GM19324 (cell line): ENCODE data around the gene DIP2C.

ENCODE experiments used
- ATAC-seq: cut with Tn5 transposase; IDR thresholded peaks from one replicate; pipeline ENCODE4 v1.9.1; 2021; ENCODE audit warnings: mild to moderate bottlenecking, moderate library complexity; ENCODE audit not compliant: unreplicated experiment, low FRiP score

Gene DIP2C

DNA sequence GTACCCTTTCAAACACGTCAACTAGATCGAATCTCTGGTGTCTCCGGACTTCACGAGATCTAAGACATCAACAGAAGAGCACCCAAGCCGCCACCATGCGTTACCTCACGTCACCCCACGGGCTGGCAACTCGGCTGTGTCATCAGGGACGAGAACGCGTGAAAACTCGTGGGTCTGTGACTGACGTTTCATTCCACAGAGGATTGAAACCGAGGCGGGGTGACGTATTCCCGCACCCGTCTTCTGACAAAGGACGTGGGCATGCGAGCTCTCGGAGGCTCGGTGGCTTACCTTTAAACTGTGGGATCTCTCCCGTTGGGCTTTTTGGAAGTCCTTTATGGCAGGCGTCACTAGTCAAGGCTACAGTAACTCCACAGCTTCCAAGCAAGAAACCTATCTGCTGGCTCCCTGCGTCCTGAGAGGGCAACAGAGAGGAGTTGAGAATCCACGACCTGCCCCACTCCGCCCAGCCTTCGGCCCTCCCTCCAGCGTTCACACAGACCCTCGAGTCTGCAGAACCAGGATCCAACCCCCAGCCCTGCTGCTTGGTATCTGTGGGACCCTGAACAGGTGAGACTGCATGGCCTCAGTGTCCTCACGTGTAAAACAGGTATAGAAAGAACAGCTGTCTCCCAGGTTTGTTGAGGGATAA, 298.9 kb downstream of the DIP2C start:
- ATAC-seq: no peak

DNA sequence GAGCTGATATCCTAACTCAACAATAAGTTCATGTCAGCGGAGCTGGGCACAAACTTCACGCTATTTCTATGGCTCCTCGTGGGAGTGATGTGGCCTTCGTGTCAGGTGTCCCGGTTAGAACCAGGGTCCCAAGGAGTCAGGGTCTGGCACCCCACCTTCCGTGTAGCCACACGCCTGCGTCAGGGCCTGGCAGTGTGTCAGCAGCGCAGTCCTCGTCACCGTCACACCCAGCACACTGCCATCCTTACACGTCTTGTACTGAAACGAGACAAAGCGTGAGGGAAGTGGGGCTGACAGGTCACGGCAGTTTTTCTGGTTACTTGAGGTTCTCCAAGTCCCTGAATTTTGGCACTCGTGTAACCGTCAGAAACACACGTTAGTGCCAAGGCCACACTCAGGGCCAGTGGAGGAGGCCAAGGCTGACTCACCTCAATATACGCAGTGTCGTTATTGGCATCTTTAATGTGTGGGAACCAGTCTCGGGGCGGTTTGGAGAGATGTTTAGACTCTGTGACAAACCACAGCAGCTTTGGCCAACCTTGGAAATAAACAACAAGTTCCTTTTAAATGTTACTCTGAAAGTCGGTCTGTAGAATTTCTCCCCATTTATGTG, 299.5 kb downstream of the DIP2C start:
- ATAC-seq: no peak

DNA sequence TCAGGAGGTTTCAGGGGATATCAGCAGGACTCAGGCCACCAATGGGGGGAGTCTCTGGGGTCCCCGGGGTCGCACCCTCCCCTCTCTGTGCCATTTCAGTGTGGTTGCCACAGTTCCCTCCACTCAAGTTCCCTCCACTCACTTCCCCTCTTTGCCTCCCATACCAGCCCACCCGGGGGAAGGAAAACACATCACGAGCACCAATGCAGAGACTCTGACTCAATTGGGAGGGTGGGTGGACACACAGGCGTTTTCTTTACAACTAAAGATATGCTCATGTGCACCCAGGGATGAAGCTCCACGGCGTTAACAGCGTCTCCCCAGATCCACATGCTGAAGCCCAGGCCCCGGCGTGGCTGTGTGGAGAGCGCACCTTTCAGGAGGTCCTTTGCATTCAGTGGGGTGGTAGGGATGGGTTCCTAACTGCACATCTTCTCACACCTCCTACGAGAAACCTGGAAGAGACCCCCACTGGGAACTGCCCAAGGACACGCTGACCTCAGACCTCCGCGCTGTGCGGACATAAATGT, 300.1 kb downstream of the DIP2C start:
- ATAC-seq: no peak

- ATAC-seq: no peak
Measured at GRCh38 chr10:388661-389045, 300.8 kb downstream of the DIP2C start.

- no peak for ATAC-seq
Measured at GRCh38 chr10:387909-388660, 301.4 kb downstream of the DIP2C start.

DNA sequence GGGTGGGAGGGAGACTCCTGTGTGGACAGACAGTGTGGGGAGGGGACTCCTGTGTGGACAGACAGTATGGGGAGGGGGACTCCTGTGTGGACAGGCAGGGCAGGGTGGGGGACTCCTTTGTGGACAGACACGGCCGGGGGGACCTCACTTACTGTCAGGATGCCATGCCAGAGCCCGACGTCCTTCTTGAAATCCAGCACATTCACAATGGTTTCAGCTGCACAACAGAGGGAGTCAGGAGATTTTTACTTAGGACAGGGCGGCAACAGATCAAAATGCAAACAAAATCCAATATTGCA, 301.9 kb downstream of the DIP2C start:
- no peak for ATAC-seq

DNA sequence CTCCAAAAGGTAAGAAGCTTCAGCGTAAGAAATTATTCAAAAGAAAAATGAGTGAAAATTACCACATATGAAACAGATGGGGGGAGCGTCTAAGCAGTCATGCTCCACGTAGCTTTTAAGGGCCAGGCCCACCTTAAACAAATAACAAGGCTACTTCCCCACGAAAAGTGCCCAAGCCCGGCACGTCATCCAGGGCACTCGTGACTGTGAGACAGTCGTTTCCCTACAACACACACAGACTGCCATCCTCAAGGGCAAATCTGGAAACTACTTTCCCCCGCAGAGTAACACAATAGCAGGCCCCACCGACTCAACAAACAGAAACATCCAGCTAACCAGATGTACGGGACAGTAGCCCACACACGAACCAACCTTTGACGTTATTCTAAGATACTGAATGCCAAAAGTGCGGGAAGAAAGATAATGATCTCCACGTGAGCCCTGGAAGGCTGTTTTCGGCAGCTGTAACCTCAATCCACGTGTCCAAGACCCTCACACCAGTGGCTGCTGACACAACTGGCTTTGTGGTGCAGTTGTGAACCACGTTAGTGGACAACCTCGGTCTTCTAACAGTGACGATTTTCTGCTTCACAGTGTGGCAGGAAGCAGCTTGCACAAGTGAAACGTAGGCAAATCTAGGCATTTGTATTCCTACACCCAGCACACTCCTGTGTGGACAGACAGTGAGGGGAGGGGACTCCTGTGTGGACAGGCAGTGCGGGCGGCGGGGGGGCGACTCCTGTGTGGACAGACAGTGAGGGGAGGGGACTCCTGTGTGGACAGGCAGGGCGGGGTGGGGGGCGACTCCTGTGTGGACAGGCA, 302.5 kb downstream of the DIP2C start:
- ATAC-seq: no peak

- no peak for ATAC-seq
Measured at GRCh38 chr10:385571-386300, 303.7 kb downstream of the DIP2C start.

DNA sequence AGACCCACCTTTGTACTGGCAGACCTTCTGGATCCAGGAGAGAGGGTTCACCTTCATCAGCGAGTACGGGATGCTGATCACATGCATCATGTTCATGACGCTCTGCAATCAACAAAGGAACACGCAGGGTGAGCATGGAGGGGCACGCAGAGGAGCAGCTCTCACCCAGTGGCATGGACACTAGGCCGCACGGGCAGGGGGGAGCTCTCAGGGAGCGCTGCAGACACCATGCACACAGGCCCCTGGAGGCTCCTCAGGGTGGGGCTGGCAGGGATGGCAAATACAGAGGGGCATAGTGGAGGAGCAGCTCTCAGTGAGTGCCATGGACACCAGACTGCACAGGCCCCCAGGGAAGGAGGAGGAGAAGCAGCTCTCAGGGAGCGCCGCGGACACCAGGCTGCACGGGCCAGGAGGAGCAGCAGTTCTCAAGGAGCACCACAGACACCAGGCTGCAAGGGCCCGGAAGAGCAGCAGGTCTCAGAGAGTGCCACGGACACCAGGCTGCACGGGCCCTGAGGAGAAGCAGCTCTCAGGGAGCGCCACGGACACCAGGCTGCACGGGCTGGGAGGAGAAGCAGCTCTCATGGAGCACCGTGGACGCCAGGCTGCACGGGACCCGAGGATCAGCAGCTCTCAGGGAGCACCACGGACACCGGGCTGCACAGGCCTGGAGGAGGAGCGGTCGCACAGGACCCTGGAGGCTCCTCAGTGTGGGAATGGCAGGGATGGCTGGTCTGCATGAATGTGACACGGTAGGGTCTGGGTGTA, 304.7 kb downstream of the DIP2C start:
- ATAC-seq: no peak

- no peak for ATAC-seq
Measured at GRCh38 chr10:383519-383918, 305.9 kb downstream of the DIP2C start.

- ATAC-seq: no peak
Measured at GRCh38 chr10:381805-382204, 307.7 kb downstream of the DIP2C start.

DNA sequence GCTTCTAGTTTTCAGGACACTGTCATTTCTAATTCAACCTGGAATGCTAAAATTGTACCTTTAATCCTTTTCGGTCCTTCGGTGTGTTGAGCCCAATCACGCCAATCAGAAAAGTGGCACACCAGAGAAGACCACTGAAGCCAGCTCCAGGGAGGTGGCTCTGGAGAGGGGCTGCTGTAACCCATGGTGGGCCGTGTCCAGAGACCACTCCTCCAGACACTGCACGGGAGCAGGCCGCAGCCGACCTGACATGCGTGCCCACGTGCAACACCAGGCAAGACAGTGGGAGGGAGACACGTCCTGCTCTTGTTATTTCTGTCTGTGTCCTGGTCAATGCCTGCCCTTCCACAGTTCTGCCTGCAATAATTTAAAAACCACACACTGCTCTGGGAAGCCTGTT, 308.1 kb downstream of the DIP2C start:
- no peak for ATAC-seq

DNA sequence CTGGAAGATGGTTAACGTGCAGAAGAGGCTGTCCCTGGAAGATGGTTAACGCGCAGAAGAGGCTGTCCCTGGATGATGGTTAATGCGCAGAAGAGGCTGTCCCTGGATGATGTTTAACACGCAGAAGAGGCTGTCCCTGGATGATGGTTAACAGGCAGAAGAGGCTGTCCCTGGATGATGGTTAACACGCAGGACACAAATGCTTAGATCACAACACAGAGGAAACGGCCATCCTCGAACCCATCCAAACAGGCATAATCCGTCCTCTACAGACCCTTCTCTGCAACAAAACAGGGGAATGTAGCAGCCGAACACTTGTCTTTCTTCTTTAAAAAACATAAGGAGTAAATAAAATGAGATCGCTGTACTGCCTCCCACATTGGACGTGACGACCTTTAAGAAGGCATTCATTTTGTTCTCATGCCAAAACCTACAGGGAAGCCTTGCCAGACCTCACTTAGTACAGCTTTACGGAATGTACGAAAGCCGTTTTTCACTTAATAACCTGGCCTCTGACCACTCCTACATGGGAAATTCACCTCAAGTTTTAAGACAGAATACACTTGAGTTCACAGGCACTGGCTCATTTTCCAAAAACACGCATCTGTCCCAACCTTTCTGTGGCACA, 309.0 kb downstream of the DIP2C start:
- ATAC-seq: no peak

DNA sequence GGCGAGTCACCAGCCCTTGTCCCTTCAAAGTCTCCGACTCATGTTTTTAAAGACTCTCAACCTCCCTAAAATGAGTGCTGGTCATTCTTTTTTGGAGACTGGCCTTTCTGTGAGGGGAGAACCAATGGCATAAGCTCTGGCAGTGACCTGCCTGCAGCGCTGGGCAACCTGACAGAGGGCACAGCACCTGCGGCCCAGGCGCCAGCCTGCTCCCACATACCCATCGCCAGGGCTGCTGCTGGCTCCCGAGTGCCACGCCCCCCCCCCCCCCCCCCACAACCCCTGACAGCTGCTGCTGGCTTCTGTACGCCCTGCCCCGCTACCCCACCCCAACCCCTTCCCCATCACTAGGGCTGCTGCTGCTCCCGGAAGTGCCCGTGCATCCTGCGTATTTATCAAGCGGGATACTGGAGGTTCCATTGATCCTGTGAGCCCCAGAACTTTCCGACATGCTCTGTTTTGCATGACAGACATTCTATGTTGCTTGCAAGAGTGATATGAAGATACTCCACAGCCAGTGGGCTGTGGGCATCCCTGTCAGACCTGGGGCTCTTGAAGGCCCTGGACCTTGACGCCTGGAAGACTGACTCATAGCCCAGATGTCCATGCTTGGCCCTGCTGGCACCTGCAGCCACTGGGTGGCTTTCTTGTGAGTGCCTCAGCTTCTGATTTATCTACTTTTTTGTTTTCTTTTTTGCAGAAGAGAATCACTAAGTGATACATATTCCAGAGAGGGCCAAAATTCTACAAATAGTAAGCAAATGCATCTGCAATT, 310.4 kb downstream of the DIP2C start:
- no peak for ATAC-seq

DNA sequence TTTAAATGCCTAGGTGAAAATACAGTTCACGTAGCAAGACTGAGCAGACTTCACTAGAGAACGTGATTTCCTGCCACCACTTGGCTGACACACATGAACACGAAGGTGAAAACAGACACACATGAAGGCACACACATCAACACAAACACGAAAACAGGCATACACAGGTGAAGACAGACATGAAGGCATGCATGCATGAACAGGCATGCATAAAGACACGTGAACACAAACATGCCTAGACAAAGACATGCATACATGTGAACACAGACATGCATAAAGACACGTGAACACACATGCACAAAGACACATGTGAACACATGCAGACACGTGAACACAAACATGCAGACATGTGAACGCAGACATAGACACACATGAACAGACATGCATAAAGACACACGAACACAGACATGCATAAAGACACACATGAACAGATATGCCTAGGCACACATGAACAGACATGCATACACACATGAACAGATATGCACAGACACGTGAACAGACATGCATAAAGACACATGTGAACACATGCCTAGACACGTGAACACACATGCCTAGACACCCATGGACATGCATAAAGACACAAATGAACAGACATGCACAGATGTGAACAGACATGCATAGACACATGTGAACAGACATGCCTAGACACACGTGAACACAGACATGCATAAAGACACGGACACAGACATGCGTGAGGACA, 311.1 kb downstream of the DIP2C start:
- ATAC-seq: no peak

DNA sequence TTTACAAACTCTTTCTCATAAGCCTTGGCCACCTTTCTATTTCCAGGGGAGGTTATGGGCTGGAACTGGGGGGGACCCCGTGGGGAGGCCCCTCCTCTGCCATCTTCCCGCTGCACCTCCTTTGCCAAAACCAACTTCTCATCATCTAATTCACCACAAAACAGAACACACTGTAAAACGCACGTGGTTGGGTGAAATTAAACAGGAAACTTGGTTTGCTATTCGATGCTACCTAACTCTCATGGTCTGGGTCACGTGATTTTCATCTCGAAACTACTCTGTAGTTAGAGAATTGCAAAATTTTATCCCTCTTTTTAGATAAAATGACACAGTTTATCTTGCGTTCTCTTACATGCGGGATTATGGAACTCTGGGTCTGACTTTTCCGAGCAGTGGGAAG, 312.2 kb downstream of the DIP2C start:
- no peak for ATAC-seq

DNA sequence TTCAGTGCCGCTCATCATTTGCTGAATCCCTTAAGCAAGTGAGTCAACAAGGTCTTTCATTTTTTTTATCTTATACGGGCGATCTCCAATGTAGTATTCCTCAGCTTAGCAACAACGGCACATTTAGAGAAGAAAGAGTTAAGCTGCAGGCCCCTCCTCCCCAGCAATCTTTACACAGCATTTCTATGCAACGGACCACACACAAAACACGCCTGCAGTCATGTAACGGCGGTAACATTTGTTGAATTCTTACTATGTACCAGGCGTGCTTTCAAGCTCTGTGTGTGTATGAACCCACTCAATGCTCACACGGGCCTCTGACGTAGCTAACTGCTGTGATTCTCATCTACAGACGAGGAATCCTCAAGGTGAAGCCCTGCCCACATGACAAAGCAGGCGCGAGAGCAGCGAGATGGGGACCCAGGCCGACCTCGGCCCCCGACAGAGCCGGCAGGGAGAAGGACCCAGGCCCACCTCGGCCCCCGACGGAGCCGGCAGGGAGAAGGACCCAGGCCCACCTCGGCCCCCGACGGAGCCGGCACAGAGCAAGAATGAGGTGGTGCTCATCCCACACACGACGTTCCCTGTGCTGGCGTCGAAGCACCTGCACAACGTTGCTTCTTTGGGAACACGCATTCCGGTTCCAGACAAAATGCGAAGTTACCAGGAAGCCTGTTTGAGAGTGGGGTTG, 313.5 kb downstream of the DIP2C start:
- no peak for ATAC-seq
